NB4 (cell line): ENCODE results near the gene ARHGEF18.

Source experiments
- POLR2A ChIP-seq: IDR thresholded peaks from 2 replicates; pipeline ENCODE4 v1.6.1; 2011; ENCODE audit warnings: mild to moderate bottlenecking; ENCODE audit not compliant: insufficient read length; ENCODE audit errors: extremely low read depth
- TF ChIP-seq, protein P1 (sequence below): IDR thresholded peaks from one replicate; pipeline ENCODE4 v1.5.1; 2012; ENCODE audit warnings: low read depth, low read length
- TF ChIP-seq, protein P2 (sequence below): IDR thresholded peaks from 2 replicates; pipeline ENCODE4 v1.6.1; 2011; ENCODE audit warnings: low read depth, low read length

DNA sequence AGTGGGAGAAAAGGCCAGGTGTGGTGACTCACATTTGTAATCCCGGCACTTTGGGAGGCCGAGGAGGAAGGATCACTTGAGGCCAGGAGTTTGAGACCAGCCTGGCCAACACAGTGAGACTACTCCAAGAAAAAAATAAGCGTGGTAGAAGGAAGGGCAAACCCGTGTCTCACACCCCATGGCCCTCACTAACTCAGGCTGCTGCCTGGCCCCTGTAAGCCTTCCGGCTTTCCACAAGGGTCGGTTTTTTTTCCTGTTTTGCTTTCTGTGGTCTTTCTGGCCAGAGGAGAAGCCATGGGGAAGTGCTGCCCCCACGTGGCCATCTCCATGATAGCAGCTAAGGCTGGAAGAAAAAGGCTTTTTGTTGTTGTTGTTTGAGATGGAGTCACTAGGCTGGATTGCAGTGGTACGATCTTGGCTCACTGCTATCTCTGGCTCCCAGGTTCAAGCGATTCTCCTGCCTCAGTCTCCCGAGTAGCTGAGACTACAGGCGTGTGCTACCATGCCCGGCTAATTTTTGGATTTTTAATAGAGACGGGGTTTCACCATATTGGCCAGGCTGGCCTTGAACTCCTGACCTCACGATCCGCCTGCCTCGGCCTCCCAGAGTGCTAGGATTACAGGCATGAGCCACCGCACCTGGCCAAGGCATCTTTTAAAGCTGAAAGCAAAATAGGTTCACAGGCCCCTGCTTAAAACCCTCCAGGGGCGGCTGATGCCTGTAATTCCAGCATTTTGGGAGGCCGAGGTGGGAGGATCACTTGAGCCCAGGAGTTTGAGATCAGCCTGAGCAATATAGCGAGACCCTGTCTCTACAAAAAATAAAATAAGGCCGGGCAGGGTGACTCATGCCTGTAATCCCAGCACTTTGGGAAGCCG, 7.5 kb upstream of the ARHGEF18 start:
- TF ChIP-seq, protein P1, sequence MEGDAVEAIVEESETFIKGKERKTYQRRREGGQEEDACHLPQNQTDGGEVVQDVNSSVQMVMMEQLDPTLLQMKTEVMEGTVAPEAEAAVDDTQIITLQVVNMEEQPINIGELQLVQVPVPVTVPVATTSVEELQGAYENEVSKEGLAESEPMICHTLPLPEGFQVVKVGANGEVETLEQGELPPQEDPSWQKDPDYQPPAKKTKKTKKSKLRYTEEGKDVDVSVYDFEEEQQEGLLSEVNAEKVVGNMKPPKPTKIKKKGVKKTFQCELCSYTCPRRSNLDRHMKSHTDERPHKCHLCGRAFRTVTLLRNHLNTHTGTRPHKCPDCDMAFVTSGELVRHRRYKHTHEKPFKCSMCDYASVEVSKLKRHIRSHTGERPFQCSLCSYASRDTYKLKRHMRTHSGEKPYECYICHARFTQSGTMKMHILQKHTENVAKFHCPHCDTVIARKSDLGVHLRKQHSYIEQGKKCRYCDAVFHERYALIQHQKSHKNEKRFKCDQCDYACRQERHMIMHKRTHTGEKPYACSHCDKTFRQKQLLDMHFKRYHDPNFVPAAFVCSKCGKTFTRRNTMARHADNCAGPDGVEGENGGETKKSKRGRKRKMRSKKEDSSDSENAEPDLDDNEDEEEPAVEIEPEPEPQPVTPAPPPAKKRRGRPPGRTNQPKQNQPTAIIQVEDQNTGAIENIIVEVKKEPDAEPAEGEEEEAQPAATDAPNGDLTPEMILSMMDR = peak; percentile 96
- no peak for TF ChIP-seq POLR2A
- TF ChIP-seq, protein P2, sequence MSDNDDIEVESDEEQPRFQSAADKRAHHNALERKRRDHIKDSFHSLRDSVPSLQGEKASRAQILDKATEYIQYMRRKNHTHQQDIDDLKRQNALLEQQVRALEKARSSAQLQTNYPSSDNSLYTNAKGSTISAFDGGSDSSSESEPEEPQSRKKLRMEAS = peak; percentile 95
